ENCODE measurements around the gene RPUSD1.
"Not testable (repeated sequence)": the region's sequence is repeated elsewhere in the genome, so short reads cannot be mapped to it uniquely, and the experiment has no call there.

RPUSD1 gene

DNA sequence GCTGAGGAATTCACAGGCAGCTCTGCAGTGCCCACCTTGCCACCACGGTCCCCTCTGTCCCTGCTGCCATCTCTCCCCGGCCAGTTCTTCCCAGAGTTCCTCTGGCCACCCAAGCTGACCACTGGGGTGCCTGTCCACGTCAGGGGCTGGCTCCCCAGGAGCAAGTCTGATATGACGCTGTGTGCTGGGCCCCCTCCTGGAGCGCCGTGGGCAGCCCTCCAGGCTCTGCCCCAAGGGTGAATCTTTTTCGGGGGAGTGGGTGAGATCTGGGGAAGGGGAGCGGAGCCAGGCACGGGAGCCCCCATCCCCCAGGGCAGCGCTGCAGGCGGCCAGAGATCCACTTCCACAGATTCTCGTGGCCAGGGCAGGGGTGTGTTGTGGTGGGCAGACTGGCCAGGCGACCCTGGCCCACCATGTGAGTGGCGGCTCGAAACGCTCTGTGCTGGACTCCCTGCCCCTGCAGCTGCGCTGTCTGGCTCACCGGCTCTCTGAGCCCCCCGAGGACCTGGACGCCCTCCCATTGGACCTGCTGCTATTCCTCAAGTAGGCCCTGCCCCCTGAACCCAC is 23.9 kb downstream of the RPUSD1 start:
- no peak for DNase-seq

- DNase-seq: no peak
Observed at GRCh38 chr16:763369-764183, 24.6 kb downstream of the RPUSD1 start.

GRCh38 chr16:762595-763268 is 25.4 kb downstream of the RPUSD1 start:
- DNase-seq: no peak

DNA sequence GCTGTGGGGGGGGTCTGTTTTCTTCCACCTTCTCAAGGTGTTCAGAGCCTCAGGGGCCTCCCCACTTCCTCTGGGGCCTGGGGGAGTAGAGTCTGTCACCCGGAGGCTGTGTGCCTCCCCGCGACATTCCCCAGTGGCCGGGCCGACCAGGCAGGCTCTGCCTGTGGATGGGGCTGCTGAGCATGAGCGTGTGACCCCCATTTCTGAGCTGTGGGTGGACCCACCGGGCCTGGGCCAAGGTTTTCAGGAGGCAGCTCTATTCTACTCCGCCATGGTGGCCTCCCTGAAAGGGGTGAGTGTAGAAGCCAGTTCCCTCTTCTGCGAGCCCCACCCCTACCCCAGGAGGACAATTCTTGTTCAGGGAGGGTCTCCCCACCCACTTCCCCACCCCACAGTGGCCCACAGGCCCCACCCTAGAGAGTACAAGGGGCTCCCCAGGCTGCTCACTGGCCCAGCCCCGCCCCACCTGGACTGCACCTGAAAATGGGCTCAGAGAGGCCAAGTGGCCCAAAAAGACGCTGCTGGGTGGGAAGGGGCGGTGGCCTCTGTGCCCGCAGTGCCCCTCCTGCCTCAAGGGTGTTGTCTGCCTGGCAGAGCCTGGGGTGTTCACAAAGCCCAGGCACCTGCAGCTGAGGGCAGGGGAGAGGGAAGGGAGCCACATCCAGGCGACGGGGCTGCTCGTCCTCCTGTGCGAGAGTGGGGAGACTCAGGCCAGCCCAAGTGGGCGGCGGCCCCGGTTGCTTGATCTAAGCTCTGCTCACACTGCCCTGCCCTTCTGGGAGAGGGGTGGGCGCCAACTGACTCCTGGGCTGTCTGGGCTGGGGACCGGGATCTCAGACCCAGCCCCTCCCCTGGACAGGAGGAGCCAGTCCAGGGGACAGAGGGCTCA is 26.3 kb downstream of the RPUSD1 start:
- DNase-seq: no peak

DNA sequence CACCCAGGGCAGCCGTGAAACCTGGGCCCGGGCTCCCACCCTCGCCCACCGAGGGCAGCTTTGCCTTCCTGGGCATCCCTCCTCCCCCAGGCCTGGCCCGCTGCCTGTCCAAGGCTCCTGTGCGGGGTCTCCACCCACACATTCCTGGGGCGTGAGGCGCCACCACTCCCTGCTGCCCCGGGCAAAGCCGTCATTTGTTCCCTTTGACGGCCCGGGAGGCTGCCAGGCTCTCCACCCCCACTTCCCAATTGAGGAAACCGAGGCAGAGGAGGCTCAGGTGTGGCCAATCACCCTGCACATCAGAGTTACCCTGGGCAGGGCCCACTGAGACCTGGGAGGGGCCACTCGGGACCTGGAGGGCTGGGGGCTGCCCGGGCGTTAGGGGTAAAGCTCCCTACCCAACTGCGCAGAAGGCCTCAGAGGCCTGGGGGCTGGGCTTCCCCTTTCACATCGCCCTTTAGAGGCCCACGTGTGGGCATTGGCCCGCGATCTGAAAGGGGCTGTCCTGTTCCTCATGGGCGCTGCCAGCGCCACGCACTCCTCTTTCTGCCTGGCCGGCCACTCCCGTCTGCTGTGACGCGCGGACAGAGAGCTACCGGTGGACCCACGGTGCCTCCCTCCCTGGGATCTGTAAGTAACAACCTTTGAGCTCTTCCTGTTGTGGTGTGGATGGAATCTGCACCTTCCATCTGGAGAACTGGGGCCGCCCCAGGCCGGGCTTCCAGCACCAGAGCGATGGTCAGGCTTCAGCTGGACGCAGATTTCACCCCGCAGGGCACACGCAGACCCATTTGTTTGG is 27.4 kb downstream of the RPUSD1 start, which contains the start of gene MSLN:
Gene MSLN, plus strand, starts transcription at position 190 of the 799 bp plus-strand sequence. CDS start 1,947 bp downstream, outside the sequence.
- DNase-seq: no peak

- no peak for DNase-seq
Observed at GRCh38 chr16:760065-760464, 28.1 kb downstream of the RPUSD1 start.

DNA sequence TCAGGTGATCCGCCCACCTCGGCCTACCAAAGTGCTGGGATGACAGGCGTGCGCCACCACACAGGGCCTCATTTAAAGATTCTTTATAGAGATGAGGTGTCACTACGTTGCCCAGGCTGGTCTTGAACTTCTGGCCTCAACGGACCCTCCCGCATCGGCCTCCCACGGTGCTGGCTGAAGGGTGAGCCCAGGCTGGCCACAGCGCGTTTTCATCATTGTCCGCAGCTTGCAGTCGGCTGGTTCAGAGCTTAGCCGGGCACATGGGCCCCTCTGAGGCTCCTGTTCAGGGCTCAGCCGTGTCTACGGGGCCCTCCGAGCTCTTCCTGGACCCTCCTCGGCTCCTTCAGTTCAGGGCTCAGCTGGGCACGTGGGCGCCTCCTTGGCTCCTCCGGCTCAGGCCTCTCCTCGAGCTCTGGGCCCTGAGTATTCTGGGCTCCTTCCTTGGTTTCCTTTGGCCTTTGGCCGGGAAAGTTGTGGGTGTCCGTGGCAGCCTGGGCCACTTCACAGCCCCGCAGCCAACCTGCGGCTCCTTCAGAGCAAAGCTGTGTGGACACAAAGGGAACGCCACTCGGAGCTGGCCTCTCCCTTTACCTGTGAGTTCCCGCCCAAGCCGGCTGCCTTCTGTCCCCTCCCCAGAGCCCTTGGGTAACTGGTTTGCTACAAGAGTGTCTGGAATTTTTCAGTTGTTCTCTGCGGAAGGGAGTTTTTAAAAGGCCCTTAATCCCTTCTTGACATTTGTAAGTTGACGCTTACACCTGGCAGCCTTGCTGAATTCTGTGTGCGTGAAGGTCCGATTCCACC is 28.9 kb downstream of the RPUSD1 start:
- DNase-seq: peak; percentile 10

DNA sequence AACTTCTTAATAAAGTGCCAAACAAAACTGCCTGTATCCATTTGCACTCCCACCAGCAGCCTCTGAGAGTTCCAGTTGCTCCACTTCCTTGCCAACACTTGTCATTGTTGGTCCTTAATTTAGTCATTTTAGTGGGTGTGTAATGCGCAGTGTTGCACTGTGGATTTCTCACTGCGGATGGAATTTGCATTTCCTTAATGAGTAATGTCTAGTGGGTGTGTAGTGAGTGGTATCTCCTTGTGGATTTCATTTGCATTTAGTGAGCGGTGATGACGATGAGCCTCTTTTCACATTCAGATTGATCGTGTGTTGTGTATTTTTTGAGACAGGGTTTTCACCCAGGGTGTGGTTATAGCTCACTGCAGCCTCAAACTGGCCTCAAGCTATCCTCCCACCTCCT is 31.8 kb downstream of the RPUSD1 start:
- no peak for DNase-seq

- no peak for DNase-seq
Observed at GRCh38 chr16:754656-755055, 33.5 kb downstream of the RPUSD1 start.

DNA sequence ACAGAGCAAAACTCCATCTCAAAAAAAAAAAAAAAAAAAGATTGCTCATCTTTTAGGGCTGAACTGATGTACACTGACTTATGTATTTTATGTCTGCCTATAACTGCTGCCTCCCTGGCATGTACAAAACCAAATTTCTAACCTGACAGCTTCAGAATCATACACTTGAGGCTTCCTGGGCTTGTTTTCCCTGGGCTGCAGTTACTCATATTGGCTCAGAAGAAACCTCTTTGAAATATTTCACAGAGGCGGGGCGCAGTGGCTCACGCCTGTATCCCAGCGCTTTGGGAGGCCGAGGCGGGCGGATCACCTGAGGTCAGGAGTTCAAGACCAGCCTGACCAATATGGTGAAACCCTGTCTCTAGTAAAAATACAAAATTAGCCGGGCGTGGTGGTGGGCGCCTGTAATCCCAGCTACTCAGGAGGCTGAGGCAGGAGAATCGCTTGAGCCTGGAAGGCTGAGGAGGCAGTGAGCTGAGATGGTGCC is 34.0 kb downstream of the RPUSD1 start:
- DNase-seq: not testable (repeated sequence)

DNA sequence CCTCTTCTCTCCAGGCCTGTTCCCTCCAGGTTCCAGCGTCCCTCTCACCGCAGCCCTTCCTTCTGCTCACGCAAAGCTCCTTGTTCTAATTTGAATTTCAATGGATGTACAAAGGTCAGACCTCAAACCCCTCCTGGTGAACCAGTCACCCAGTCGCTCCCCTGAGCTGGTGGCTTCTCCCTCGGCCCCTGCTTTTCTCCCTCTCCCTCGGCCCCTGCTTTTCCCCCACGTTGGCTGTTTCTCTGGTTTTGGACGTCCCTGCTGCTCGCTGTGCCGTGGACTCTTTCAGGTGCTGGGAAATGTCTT is 36.2 kb downstream of the RPUSD1 start:
- DNase-seq: no peak

GRCh38 chr16:751152-752006 is 36.8 kb downstream of the RPUSD1 start:
- no peak for DNase-seq

GRCh38 chr16:750485-750884 is 37.7 kb downstream of the RPUSD1 start:
- DNase-seq: no peak

DNA sequence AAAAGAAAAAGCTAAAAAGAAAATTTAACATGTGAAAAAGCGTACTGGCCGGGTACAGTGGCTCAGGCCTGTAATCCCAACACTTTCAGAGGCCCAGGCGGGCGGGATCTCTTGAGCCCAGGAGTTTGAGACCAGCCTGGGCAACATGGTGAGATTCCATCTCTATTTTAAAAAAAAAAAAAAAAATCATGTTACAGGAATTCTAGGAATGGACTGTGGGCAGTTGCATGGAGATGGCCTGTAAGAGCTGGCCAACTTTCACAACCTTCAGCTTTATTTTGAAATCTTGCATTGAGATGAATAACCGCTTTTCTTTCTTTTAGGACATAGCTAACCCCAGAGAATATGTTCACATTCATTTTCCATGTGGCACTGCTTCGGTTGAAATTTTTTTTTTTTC is 39.2 kb downstream of the RPUSD1 start:
- no peak for DNase-seq

- DNase-seq: no peak
Observed at GRCh38 chr16:747978-748746, 40.0 kb downstream of the RPUSD1 start.

DNA sequence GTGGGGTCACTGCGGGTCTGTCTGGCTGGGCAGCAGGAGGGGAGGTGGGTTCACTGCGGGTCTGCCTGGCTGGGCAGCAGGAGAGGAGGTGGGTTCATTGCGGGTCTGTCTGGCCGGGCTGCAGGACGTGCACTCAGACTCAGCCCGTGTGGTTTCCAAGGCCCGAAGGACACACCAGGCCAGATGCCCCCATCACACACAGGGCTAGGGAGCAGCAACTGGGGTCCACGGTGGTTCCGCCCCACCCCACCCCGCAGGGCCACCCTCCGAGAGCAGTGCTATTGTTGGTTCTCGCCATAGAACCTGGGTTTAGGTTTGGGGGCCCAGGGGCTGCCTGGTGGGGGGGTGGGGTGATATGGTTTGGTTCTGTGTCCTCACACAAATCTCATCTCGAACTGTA is 41.5 kb downstream of the RPUSD1 start:
- no peak for DNase-seq

GRCh38 chr16:745739-746138 is 42.4 kb downstream of the RPUSD1 start:
- no peak for DNase-seq

DNA sequence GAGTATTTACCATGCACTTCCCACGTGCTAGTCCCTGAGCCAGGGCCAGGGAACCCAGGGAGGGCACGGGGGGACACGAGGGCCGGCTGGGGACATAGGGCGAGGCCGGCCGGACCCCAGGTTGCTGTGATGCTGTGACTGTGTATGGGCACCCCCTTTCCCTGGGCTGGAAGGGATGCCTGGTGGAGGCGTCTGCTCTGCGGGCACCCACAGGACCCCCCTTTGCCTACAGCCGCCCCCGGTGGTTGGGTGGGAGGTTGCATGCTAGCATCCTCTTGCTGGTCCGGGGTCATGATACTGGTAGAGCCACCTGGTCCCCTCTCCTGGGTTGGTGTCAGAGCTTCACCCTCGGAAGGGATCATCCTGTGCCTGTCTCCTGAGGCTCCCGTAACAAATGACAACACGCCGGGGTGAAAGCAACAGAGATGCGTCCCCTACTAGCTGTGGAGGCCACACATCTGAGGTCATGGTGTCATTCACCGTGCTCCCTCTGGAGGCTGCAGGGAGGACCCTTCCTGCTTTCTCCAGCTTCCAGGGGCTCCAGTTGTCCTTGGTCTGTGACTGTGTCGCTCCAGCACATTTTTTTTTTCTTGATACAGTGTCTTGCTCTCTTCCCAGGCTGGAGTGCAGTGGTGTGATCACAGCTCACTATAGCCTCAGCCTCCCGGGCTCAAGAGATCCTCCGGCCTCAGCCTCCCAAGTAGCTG is 44.2 kb downstream of the RPUSD1 start:
- no peak for DNase-seq

DNA sequence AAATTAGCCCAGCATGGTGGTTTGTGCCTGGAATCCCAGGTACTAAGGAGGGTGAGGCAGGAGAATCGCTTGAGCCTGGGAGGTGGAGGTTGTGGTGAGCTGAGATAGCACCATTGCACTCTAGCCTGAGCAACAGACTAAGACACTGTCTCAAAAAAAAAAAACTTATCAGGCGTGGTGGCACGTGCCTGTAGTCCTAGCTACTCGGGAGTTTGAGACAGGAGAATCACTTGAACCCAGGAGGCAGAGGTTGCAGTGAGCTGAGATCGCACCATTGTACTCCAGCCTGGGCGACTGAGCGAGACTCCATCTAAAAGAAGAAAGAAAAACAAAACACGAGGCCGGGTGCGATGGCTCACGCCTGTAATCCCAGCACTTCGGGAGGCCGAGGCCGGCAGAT is 45.3 kb downstream of the RPUSD1 start:
- DNase-seq: not testable (repeated sequence)
